ENCODE data around the gene EGLN3.
"Not testable (repeated sequence)": the region's sequence is repeated elsewhere in the genome, so short reads cannot be mapped to it uniquely, and the experiment has no call there.

DNA sequence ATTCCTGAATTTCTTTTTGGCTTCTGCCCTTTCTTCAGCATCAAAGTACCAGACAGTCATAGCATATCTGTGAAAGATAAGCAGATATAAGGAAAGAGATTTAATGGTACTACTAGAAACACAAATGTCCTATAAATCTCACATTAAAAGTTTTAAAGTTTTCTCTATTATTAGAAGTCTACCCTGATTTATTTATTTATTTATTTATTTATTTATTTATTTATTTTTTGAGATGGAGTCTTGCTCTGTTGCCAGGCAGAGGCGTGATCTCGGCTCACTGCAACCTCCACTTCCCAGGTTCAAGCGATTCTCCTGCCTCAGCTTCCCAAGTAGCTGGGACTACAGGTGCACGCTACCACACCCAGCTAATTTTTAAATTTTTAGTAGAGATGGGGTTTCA lies 23.9 kb downstream of the EGLN3 start:
- TF ChIP-seq POLR2A (IDR thresholded peaks at IDR 0.05; ENCODE audit: low read depth, low read length); GATA2 (IDR thresholded peaks at IDR 0.05; ENCODE audit: insufficient read depth, insufficient read length, low read depth, low read length); CTCF (IDR thresholded peaks at IDR 0.05; ENCODE audit: extremely low read depth in 1 of 2, insufficient read depth in 1 of 2, low read depth in 1 of 2, low read length in 2 of 2); POLR2AphosphoS5 (IDR thresholded peaks at IDR 0.05; ENCODE audit: insufficient read depth, low read depth, low read length); EZH2 (IDR thresholded peaks at IDR 0.05; ENCODE audit: borderline replicate concordance, low read depth, low read length, severe bottlenecking): not testable (repeated sequence)

All from endothelial cell of umbilical vein (primary cell).